Suprapubic skin (tissue), 3 donors: ENCODE measurements around the gene NR0B2.

Experiments used
- CTCF ChIP-seq, 2 donors: fragments of 200-600 bp in 1 of 2; fragments of 450-650 bp in 1 of 2; sonication (generic) in 1 of 2; IDR thresholded peaks; one replicate each; pipeline ENCODE4 v1.5.1; 2016 to 2019; ENCODE audit warnings: antibody characterized with exemption in 2 of 2, mild to moderate bottlenecking in 1 of 2, moderate library complexity in 1 of 2
- EP300 ChIP-seq: sonication (generic); formaldehyde crosslinking; IDR thresholded peaks from one replicate; pipeline ENCODE4 v1.6.1; 2017; ENCODE audit warnings: antibody characterized with exemption
- POLR2A ChIP-seq, 2 donors: fragments of 450-650 bp; IDR thresholded peaks; one replicate each; pipeline ENCODE4 v1.6.1; 2017; ENCODE audit warnings: antibody characterized with exemption in 2 of 2, mild to moderate bottlenecking in 2 of 2, moderate library complexity in 2 of 2

GRCh38 chr1:26949266-26949925 lies 35.6 kb upstream of the NR0B2 start:
- no peak for TF ChIP-seq POLR2A (IDR thresholded peaks at IDR 0.05)
- TF ChIP-seq EP300: no peak
- TF ChIP-seq CTCF (IDR thresholded peaks at IDR 0.05): no peak
